Psoas muscle (tissue), 8 donors: ENCODE data around the gene SLC43A3. TPM values are rescaled to one million over a fixed set of nuclear protein-coding genes. Genes with fewer than 3 reads are reported as not detected.
A peak's percentile ranks its signal among the peaks of the same experiment; 100 is the strongest.

Source experiments
- ATAC-seq, 4 donors: fragments of 200-7000 bp; cut with Tn5 transposase; one replicate each; pipeline ENCODE4 v1.9.1; 2020; ENCODE audit warnings: moderate library complexity in 3 of 4, mild to moderate bottlenecking in 2 of 4
- DNase-seq, 2 donors: peaks; one replicate each; pipeline ENCODE4 v3.0.0-alpha.2; 2020
- H3K27ac ChIP-seq: fragments of 200-600 bp; one replicate; pipeline ENCODE4 v1.8.0; 2022
- H3K27me3 ChIP-seq, 3 donors: fragments of 200-600 bp in 1 of 3; one replicate each; pipeline versions ENCODE4 v1.6.1 to v1.8.0; 2013 to 2022; ENCODE audit warnings: low read length in 2 of 3, mild to moderate bottlenecking in 2 of 3, moderate library complexity in 1 of 3; ENCODE audit not compliant: insufficient read depth in 3 of 3
- H3K36me3 ChIP-seq, 2 donors: fragments of 200-600 bp in 1 of 2; one replicate each; pipeline versions ENCODE4 v1.6.1 to v1.8.0; 2013 to 2022; ENCODE audit warnings: low read depth in 1 of 2, mild to moderate bottlenecking in 1 of 2, moderate library complexity in 1 of 2; ENCODE audit not compliant: insufficient read depth in 1 of 2
- H3K4me1 ChIP-seq: fragments of 200-600 bp; one replicate; pipeline ENCODE4 v1.8.0; 2022
- H3K4me3 ChIP-seq: fragments of 200-600 bp; one replicate; pipeline ENCODE4 v1.8.0; 2022; ENCODE audit warnings: mild to moderate bottlenecking
- H3K9me3 ChIP-seq: fragments of 200-600 bp; one replicate; pipeline ENCODE4 v1.8.0; 2022
- CTCF ChIP-seq: fragments of 200-600 bp; IDR thresholded peaks from one replicate; pipeline ENCODE4 v1.8.0; 2022; ENCODE audit warnings: antibody characterized with exemption
- WGBS, 3 donors: extraction: QIAGEN DNeasy Blood & Tissue Kit; methylation state at CpG; one replicate each; pipeline versions ENCODE4 v1.1.6 to v1.1.7; 2013; 5-methylcytosine and 5-hydroxymethylcytosine counted together
- intact Hi-C, 2 donors: fragments of 100-400 bp; cut with DNase I; formaldehyde crosslinking; loops; one replicate each; pipeline versions ENCODE4 v1.11.0 to v1.14.2; 2022
- polyA plus RNA-seq, 3 donors: library from polyadenylated mRNA; stranded (reverse); fragments of 200-250 nt; gene quantifications; one replicate each; pipeline ENCODE4 v1.2.3, GENCODE V29; 2013
- total RNA-seq, 4 donors: library from RNA; stranded (reverse); fragmentation: NEBNext Ultra II Directional in 2 of 4; extraction: Animal tissue kit (Norgen Biotek cat#: 25700) in 2 of 4; gene quantifications; one replicate each; pipeline versions ENCODE4 v1.2.1 to v1.2.4, GENCODE V29; 2021 to 2023
- donor health status: healthy with polysubstance abuse.
- donor health status: DM: no; HTN: no; CAD: no; lungs with moderate emphysema.
- donor health status: Bipolar disorder and iron deficiency.
- donor health status: healthy.
- donor health status: DM: yes; HTN: yes; CAD: no.
- donor health status: DM: no; HTN: no; CAD: no.
- donor health status: DM: no; HTN: no; CAD: no.
- donor health status: DM: yes; HTN: yes; CAD: no.

SLC43A3 gene
- total and polyA plus RNA-seq, 7 donors: 5.8 to 18.8 (median 14.7) TPM

- intact Hi-C loops: no loop called here
- Histone ChIP-seq H3K4me3 (no peak overlapping the region), H3K4me1 (peaks cover 7% of the 10 kb centered on the region), H3K27ac (peak overlapping the region; percentile 57), H3K36me3 (no peaks in the 10 kb centered on the region), H3K27me3 (no peaks in the 10 kb centered on the region), H3K9me3 (no peaks in the 10 kb centered on the region)
- ATAC-seq: peak; percentile 79 to 89 (median 82)
- DNase-seq: no peak
- 58 to 72% (median 61%) methylated on average over 9 of the region's 9 CpGs for WGBS, 3 donors
- no peak for TF ChIP-seq CTCF
Observed at GRCh38 chr11:57358543-57358961, 68.4 kb downstream of the SLC43A3 start.

GRCh38 chr11:57357856-57358255 lies 69.1 kb downstream of the SLC43A3 start:
- whole genome bisulfite sequencing, 3 donors: 20 to 27% (median 21%) methylated on average over 6 of the region's 6 CpGs
- H3K27ac ChIP-seq: peak overlapping the region; percentile 54
- intact Hi-C loops: no loop called here

GRCh38 chr11:57357310-57357709 lies 69.6 kb downstream of the SLC43A3 start:
- Histone ChIP-seq H3K36me3 (no peaks in the 10 kb centered on the region), H3K4me3 (no peak overlapping the region), H3K4me1 (peaks cover 7% of the 10 kb centered on the region), H3K27me3 (no peaks in the 10 kb centered on the region), H3K9me3 (no peaks in the 10 kb centered on the region), H3K27ac (peak overlapping the region; percentile 54)
- no peak for TF ChIP-seq CTCF
- DNase-seq: no peak
- ATAC-seq: no peak
- intact Hi-C loops: no loop called here
- 89 to 93% (median 92%) methylated on average over 3 of the region's 3 CpGs for WGBS, 3 donors

More at GRCh38 chr11:57357856-57358255, 69.1 kb downstream of the SLC43A3 start:
- no peak for ATAC-seq
- Histone ChIP-seq H3K36me3 (no peaks in the 10 kb centered on the region), H3K27me3 (no peaks in the 10 kb centered on the region), H3K4me1 (peaks cover 7% of the 10 kb centered on the region), H3K4me3 (no peak overlapping the region), H3K9me3 (no peaks in the 10 kb centered on the region)
- DNase-seq: no peak
- no peak for TF ChIP-seq CTCF

Other genes with a start within 250 kb of the SLC43A3 start
- under 1 TPM; 0.04 to 0.27 (median 0.08) TPM for gene LRRC55, start 245.2 kb downstream of the SLC43A3 start, total RNA-seq
- gene LRRC55, start 245.2 kb downstream of the SLC43A3 start, polyA plus RNA-seq: under 1 TPM; 0.05 to 0.11 (median 0.07) TPM
- 10 to 100 TPM in 1 of 4 donors, 1 to 10 TPM in 3; 3.5 to 17.0 (median 4.4) TPM for gene APLNR, start 189.9 kb downstream of the SLC43A3 start, total RNA-seq
- 1 to 10 TPM in 2 of 3 donors, under 1 TPM in 1; 0.75 to 3.3 (median 2.6) TPM for gene APLNR, start 189.9 kb downstream of the SLC43A3 start, polyA plus RNA-seq
- gene TNKS1BP1, start 102.2 kb downstream of the SLC43A3 start, total RNA-seq: 100 to 1,000 TPM in 2 of 4 donors, 10 to 100 TPM in 2; 63.9 to 288 (median 129) TPM
- gene TNKS1BP1, start 102.2 kb downstream of the SLC43A3 start, polyA plus RNA-seq: 100 to 1,000 TPM in 1 of 3 donors, 10 to 100 TPM in 2; 76.9 to 121 (median 79.9) TPM
- gene SSRP1, start 91.2 kb downstream of the SLC43A3 start, total RNA-seq: 10 to 100 TPM; 69.0 to 94.0 (median 82.4) TPM
- 100 to 1,000 TPM; 101 to 138 (median 125) TPM for gene SSRP1, start 91.2 kb downstream of the SLC43A3 start, polyA plus RNA-seq
- gene P2RX3, start 88.8 kb downstream of the SLC43A3 start, total RNA-seq: under 1 TPM; 0.40 to 0.90 (median 0.43) TPM
- gene P2RX3, start 88.8 kb downstream of the SLC43A3 start, polyA plus RNA-seq: under 1 TPM; 0.21 to 0.60 (median 0.30) TPM
- gene PRG3, start 46.0 kb downstream of the SLC43A3 start, total RNA-seq: not detected
- gene PRG3, start 46.0 kb downstream of the SLC43A3 start, polyA plus RNA-seq: not detected
- gene PRG2, start 36.5 kb downstream of the SLC43A3 start, total RNA-seq: under 1 TPM in 1 of 4 donors, not detected in 3; 0.25 TPM
- not detected for gene PRG2, start 36.5 kb downstream of the SLC43A3 start, polyA plus RNA-seq
- gene RTN4RL2, start 33.4 kb upstream of the SLC43A3 start, total RNA-seq: 1 to 10 TPM in 1 of 4 donors, under 1 TPM in 3; 0.77 to 1.1 (median 0.84) TPM
- gene RTN4RL2, start 33.4 kb upstream of the SLC43A3 start, polyA plus RNA-seq: under 1 TPM; 0.44 to 0.61 (median 0.49) TPM
- gene SLC43A1, start 88.6 kb upstream of the SLC43A3 start, total RNA-seq: 10 to 100 TPM in 1 of 4 donors, 1 to 10 TPM in 3; 4.1 to 15.3 (median 7.1) TPM
- 10 to 100 TPM in 1 of 3 donors, 1 to 10 TPM in 2; 3.5 to 13.7 (median 7.5) TPM for gene SLC43A1, start 88.6 kb upstream of the SLC43A3 start, polyA plus RNA-seq
- gene TIMM10, start 103.6 kb upstream of the SLC43A3 start, total RNA-seq: 10 to 100 TPM; 55.0 to 90.0 (median 73.0) TPM
- gene TIMM10, start 103.6 kb upstream of the SLC43A3 start, polyA plus RNA-seq: 100 to 1,000 TPM in 2 of 3 donors, 10 to 100 TPM in 1; 97.7 to 149 (median 112) TPM
- gene SMTNL1, start 110.5 kb upstream of the SLC43A3 start, total RNA-seq: 100 to 1,000 TPM in 1 of 4 donors, 10 to 100 TPM in 2, 1 to 10 TPM in 1; 7.6 to 118 (median 36.9) TPM
- 10 to 100 TPM in 2 of 3 donors, 1 to 10 TPM in 1; 6.7 to 19.7 (median 14.9) TPM for gene SMTNL1, start 110.5 kb upstream of the SLC43A3 start, polyA plus RNA-seq
- 10 to 100 TPM in 3 of 4 donors, 1 to 10 TPM in 1; 6.8 to 24.7 (median 12.3) TPM for gene UBE2L6, start 140.6 kb upstream of the SLC43A3 start, total RNA-seq
- 1 to 10 TPM; 5.3 to 9.9 (median 9.1) TPM for gene UBE2L6, start 140.6 kb upstream of the SLC43A3 start, polyA plus RNA-seq
- 10 to 100 TPM; 65.1 to 97.3 (median 71.2) TPM for gene SERPING1, start 170.6 kb upstream of the SLC43A3 start, total RNA-seq
- gene SERPING1, start 170.6 kb upstream of the SLC43A3 start, polyA plus RNA-seq: 10 to 100 TPM; 42.6 to 77.2 (median 62.3) TPM
- gene YPEL4, start 222.8 kb upstream of the SLC43A3 start, total RNA-seq: under 1 TPM in 3 of 4 donors, not detected in 1; 0.21 to 0.90 (median 0.59) TPM
- under 1 TPM; 0.08 to 0.18 (median 0.11) TPM for gene YPEL4, start 222.8 kb upstream of the SLC43A3 start, polyA plus RNA-seq
- gene CLP1, start 230.6 kb upstream of the SLC43A3 start, total RNA-seq: 10 to 100 TPM in 2 of 4 donors, 1 to 10 TPM in 2; 6.8 to 11.6 (median 9.2) TPM
- gene CLP1, start 230.6 kb upstream of the SLC43A3 start, polyA plus RNA-seq: 10 to 100 TPM in 2 of 3 donors, 1 to 10 TPM in 1; 9.6 to 16.9 (median 14.3) TPM
- gene ZDHHC5, start 241.0 kb upstream of the SLC43A3 start, total RNA-seq: 10 to 100 TPM; 35.2 to 63.5 (median 53.3) TPM
- gene ZDHHC5, start 241.0 kb upstream of the SLC43A3 start, polyA plus RNA-seq: 10 to 100 TPM; 32.4 to 63.6 (median 58.0) TPM